GM21515 (cell line): ENCODE data around the gene ROBO3.

Source experiments
- ATAC-seq: cut with Tn5 transposase; IDR thresholded peaks from one replicate; pipeline ENCODE4 v1.9.1; 2021; ENCODE audit not compliant: unreplicated experiment

Gene ROBO3

GRCh38 chr11:124875943-124876817 lies 10.9 kb downstream of the ROBO3 start:
- peak; percentile 95 for ATAC-seq

GRCh38 chr11:124876818-124877630 lies 11.8 kb downstream of the ROBO3 start:
- ATAC-seq = no peak

- ATAC-seq = no peak
These were observed 12.3 kb downstream of the ROBO3 start for GRCh38 chr11:124877631-124877909.

- no peak for ATAC-seq
These were observed 12.9 kb downstream of the ROBO3 start for GRCh38 chr11:124877910-124878758.

GRCh38 chr11:124878759-124879492 lies 13.7 kb downstream of the ROBO3 start:
- no peak for ATAC-seq

- ATAC-seq = no peak
These were observed 14.5 kb downstream of the ROBO3 start for GRCh38 chr11:124879493-124880289.

GRCh38 chr11:124880290-124880611 lies 15.0 kb downstream of the ROBO3 start:
- no peak for ATAC-seq

- no peak for ATAC-seq
These were observed 15.7 kb downstream of the ROBO3 start for GRCh38 chr11:124880958-124881357.

- no peak for ATAC-seq
These were observed 17.3 kb downstream of the ROBO3 start for GRCh38 chr11:124882339-124883071.

- ATAC-seq = no peak
These were observed 19.1 kb downstream of the ROBO3 start for GRCh38 chr11:124884340-124884739.

GRCh38 chr11:124884869-124885479 lies 19.7 kb downstream of the ROBO3 start:
- no peak for ATAC-seq

- no peak for ATAC-seq
These were observed 21.2 kb downstream of the ROBO3 start for GRCh38 chr11:124886476-124886875.

- ATAC-seq = no peak
These were observed 21.9 kb downstream of the ROBO3 start for GRCh38 chr11:124886978-124887666.

GRCh38 chr11:124887667-124888013 lies 22.4 kb downstream of the ROBO3 start:
- no peak for ATAC-seq

GRCh38 chr11:124889191-124890091 lies 24.2 kb downstream of the ROBO3 start:
- ATAC-seq = no peak

GRCh38 chr11:124890151-124890550 lies 24.9 kb downstream of the ROBO3 start:
- no peak for ATAC-seq

GRCh38 chr11:124890683-124891372 lies 25.6 kb downstream of the ROBO3 start:
- no peak for ATAC-seq
